Lower leg skin (tissue), 3 donors: ENCODE data around the gene GRB14.

Experiments used
- POLR2A ChIP-seq, 2 donors: fragments of 450-650 bp; IDR thresholded peaks; one replicate each; pipeline ENCODE4 v1.6.1; 2016 to 2017; ENCODE audit warnings: antibody characterized with exemption in 2 of 2, mild to moderate bottlenecking in 1 of 2, moderate library complexity in 1 of 2
- TF ChIP-seq, protein P1 (sequence below), 3 donors: fragments of 450-650 bp; IDR thresholded peaks; one replicate each; pipeline ENCODE4 v1.5.1; 2016; ENCODE audit warnings: antibody characterized with exemption in 3 of 3, mild to moderate bottlenecking in 3 of 3, moderate library complexity in 2 of 3

DNA sequence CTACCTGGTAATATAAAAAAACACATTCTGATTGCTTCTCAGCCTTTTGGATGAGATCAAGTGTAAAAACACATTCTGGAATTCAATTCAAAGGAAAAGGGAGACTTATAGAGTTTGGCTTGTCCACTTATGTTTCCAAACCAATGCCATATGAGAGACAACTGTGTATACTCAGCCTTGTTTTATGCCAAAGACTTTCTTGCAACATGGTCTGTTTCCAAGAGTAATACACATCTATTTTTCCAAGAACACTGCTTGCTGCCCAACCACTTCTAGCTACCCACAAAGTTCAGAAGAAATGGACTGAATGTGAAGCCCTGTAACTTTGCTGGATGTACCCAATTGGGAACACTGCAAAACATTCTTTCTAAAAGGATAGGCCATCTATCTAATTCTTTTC lies 48.0 kb upstream of the GRB14 start:
- TF ChIP-seq, protein P1, sequence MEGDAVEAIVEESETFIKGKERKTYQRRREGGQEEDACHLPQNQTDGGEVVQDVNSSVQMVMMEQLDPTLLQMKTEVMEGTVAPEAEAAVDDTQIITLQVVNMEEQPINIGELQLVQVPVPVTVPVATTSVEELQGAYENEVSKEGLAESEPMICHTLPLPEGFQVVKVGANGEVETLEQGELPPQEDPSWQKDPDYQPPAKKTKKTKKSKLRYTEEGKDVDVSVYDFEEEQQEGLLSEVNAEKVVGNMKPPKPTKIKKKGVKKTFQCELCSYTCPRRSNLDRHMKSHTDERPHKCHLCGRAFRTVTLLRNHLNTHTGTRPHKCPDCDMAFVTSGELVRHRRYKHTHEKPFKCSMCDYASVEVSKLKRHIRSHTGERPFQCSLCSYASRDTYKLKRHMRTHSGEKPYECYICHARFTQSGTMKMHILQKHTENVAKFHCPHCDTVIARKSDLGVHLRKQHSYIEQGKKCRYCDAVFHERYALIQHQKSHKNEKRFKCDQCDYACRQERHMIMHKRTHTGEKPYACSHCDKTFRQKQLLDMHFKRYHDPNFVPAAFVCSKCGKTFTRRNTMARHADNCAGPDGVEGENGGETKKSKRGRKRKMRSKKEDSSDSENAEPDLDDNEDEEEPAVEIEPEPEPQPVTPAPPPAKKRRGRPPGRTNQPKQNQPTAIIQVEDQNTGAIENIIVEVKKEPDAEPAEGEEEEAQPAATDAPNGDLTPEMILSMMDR (IDR thresholded peaks at IDR 0.05): no peak
- TF ChIP-seq POLR2A (IDR thresholded peaks at IDR 0.05): no peak
